Upper lobe of left lung (tissue), 6 donors: ENCODE data around the gene GCM1. TPM values are rescaled to one million over a fixed set of nuclear protein-coding genes. Genes with fewer than 3 reads are reported as not detected.
A peak's percentile ranks its signal among the peaks of the same experiment; 100 is the strongest.

Experiments
- ATAC-seq, 2 donors: fragments of 200-7000 bp; cut with Tn5 transposase; one replicate each; pipeline ENCODE4 v1.9.1; 2022; ENCODE audit warnings: mild to moderate bottlenecking in 2 of 2, moderate library complexity in 2 of 2; ENCODE audit not compliant: low FRiP score in 2 of 2
- DNase-seq, 2 donors: peaks; one replicate each; pipeline ENCODE4 v3.0.0-alpha.2; 2019 to 2020
- H3K27ac ChIP-seq, 4 donors: fragments of 200-600 bp; sonication (generic); one replicate each; pipeline ENCODE4 v1.5.1; 2016 to 2019
- H3K27me3 ChIP-seq, 4 donors: fragments of 200-600 bp; sonication (generic); one replicate each; pipeline ENCODE4 v1.5.1; 2017 to 2019
- H3K36me3 ChIP-seq, 4 donors: fragments of 200-600 bp; sonication (generic); one replicate each; pipeline ENCODE4 v1.5.1; 2016 to 2019
- H3K4me1 ChIP-seq, 4 donors: fragments of 200-600 bp; sonication (generic); one replicate each; pipeline ENCODE4 v1.5.1; 2018 to 2019
- H3K4me3 ChIP-seq, 4 donors: fragments of 200-600 bp; sonication (generic); one replicate each; pipeline ENCODE4 v1.5.1; 2017 to 2019; ENCODE audit warnings: mild to moderate bottlenecking in 2 of 4, moderate library complexity in 1 of 4
- H3K9me3 ChIP-seq, 4 donors: fragments of 200-600 bp; sonication (generic); one replicate each; pipeline ENCODE4 v1.5.1; 2018 to 2019
- CTCF ChIP-seq, 6 experiments: fragments of 450-650 bp in 4 of 6; fragments of 200-600 bp in 2 of 6; sonication (generic) in 2 of 6; IDR thresholded peaks; one replicate each; pipeline ENCODE4 v1.5.1; 2016 to 2019; ENCODE audit warnings: antibody characterized with exemption in 6 of 6
- EP300 ChIP-seq, 4 donors: sonication (generic); formaldehyde crosslinking; IDR thresholded peaks; one replicate each; pipeline ENCODE4 v1.5.1; 2017; ENCODE audit warnings: antibody characterized with exemption in 4 of 4, control low read depth in 2 of 4
- POLR2A ChIP-seq, 4 donors: fragments of 450-650 bp; IDR thresholded peaks; one replicate each; pipeline ENCODE4 v1.5.1; 2016 to 2017; ENCODE audit warnings: antibody characterized with exemption in 4 of 4, mild to moderate bottlenecking in 2 of 4
- POLR2AphosphoS5 ChIP-seq, 2 donors: sonication (generic); formaldehyde crosslinking; IDR thresholded peaks; one replicate each; pipeline ENCODE4 v1.5.1; 2017; ENCODE audit warnings: antibody characterized with exemption in 2 of 2
- WGBS, 2 donors: methylation state at CpG; one replicate each; pipeline ENCODE4 v1.1.5; 2017 to 2018; 5-methylcytosine and 5-hydroxymethylcytosine counted together
- total RNA-seq, 6 donors: library from RNA; depleted of rRNA in 4 of 6; stranded (reverse); fragments of >200 nt in 4 of 6; gene quantifications; one replicate each; pipeline versions ENCODE4 v1.1.0 to v1.2.1, GENCODE V29; 2016 to 2021
- donor health status: DM: no; HTN: no; CAD: no; lungs with moderate emphysema.
- donor health status: DM: no; HTN: yes; CAD: no; lungs with severe emphysema.

Gene GCM1
- total RNA-seq, 6 donors from 2014 or later, result 0.20 to 0.22 TPM; not detected in 4

- H3K36me3 ChIP-seq, result no peaks in the 10 kb centered on the region
- no peak overlapping the region for H3K27ac ChIP-seq
- 79 to 88% methylated on average over 4 to 16 of the region's 16 CpGs for WGBS, 2 donors
- ATAC-seq (no peak), DNase-seq (peak in 1 of 2 donors; percentile 42)
- TF ChIP-seq CTCF (IDR thresholded peaks at IDR 0.05) (no peak), POLR2AphosphoS5 (IDR thresholded peaks at IDR 0.05) (no peak), EP300 (IDR thresholded peaks at IDR 0.05) (no peak), POLR2A (IDR thresholded peaks at IDR 0.05) (no peak)
- no peaks in the 10 kb centered on the region for H3K9me3 ChIP-seq
- no peak overlapping the region for H3K4me3 ChIP-seq
- no peaks in the 10 kb centered on the region for H3K27me3 ChIP-seq
- peaks cover 0 to 3% (median 0%) of the 10 kb centered on the region in 4 donors for H3K4me1 ChIP-seq
Measured at GRCh38 chr6:53133961-53134360, 14.7 kb downstream of the GCM1 start.

- Histone ChIP-seq H3K36me3 (no peaks in the 10 kb centered on the region), H3K27me3 (no peaks in the 10 kb centered on the region), H3K27ac (no peak overlapping the region), H3K9me3 (no peaks in the 10 kb centered on the region), H3K4me3 (no peak overlapping the region), H3K4me1 (peaks cover 0 to 4% (median 0%) of the 10 kb centered on the region in 4 donors)
- DNase-seq, result no peak
- no peak for ATAC-seq
- TF ChIP-seq CTCF (IDR thresholded peaks at IDR 0.05) (no peak), EP300 (IDR thresholded peaks at IDR 0.05) (no peak), POLR2A (IDR thresholded peaks at IDR 0.05) (no peak), POLR2AphosphoS5 (IDR thresholded peaks at IDR 0.05) (no peak)
- 77 to 79% methylated on average over 6 of the region's 6 CpGs for WGBS, 2 donors
Measured at GRCh38 chr6:53130569-53131290, 17.9 kb downstream of the GCM1 start.

- ATAC-seq (no peak), DNase-seq (no peak)
- peaks cover 0 to 4% (median 0%) of the 10 kb centered on the region in 4 donors for H3K4me1 ChIP-seq
- WGBS, 2 donors, result 60 to 69% methylated on average over 5 of the region's 5 CpGs
- H3K9me3 ChIP-seq, result no peaks in the 10 kb centered on the region
- no peak overlapping the region for H3K27ac ChIP-seq
- no peak for TF ChIP-seq CTCF (IDR thresholded peaks at IDR 0.05)
- TF ChIP-seq POLR2AphosphoS5 (IDR thresholded peaks at IDR 0.05), result no peak
- no peak for TF ChIP-seq POLR2A (IDR thresholded peaks at IDR 0.05)
- H3K36me3 ChIP-seq, result no peaks in the 10 kb centered on the region
- H3K4me3 ChIP-seq, result no peak overlapping the region
- no peaks in the 10 kb centered on the region for H3K27me3 ChIP-seq
Measured at GRCh38 chr6:53128842-53129241, 19.8 kb downstream of the GCM1 start.

- WGBS, 2 donors, result 93 to 97% methylated on average over 4 of the region's 4 CpGs
- TF ChIP-seq POLR2AphosphoS5 (IDR thresholded peaks at IDR 0.05) (no peak), CTCF (IDR thresholded peaks at IDR 0.05) (no peak), EP300 (IDR thresholded peaks at IDR 0.05) (no peak), POLR2A (IDR thresholded peaks at IDR 0.05) (no peak)
- Histone ChIP-seq H3K9me3 (no peaks in the 10 kb centered on the region), H3K4me1 (peaks cover 0 to 4% (median 0%) of the 10 kb centered on the region in 4 donors), H3K36me3 (no peaks in the 10 kb centered on the region), H3K27ac (no peak overlapping the region), H3K27me3 (no peaks in the 10 kb centered on the region), H3K4me3 (no peak overlapping the region)
- DNase-seq (no peak), ATAC-seq (no peak)
Measured at GRCh38 chr6:53125276-53125675, 23.4 kb downstream of the GCM1 start.
